Stimulated activated CD8-positive, alpha-beta memory T cell treated with anti-CD3 and anti-CD28 coated beads, Interleukin-7, amount 100 ng/mL, for 1 hour (primary cell): ENCODE measurements around the gene PRSS2.

ENCODE experiments used
- DNase-seq, 2 donors: peaks; one replicate each; pipeline ENCODE4 v3.0.0-alpha.2; 2020; ENCODE audit warnings: low read depth in 2 of 2

Gene PRSS2

DNA sequence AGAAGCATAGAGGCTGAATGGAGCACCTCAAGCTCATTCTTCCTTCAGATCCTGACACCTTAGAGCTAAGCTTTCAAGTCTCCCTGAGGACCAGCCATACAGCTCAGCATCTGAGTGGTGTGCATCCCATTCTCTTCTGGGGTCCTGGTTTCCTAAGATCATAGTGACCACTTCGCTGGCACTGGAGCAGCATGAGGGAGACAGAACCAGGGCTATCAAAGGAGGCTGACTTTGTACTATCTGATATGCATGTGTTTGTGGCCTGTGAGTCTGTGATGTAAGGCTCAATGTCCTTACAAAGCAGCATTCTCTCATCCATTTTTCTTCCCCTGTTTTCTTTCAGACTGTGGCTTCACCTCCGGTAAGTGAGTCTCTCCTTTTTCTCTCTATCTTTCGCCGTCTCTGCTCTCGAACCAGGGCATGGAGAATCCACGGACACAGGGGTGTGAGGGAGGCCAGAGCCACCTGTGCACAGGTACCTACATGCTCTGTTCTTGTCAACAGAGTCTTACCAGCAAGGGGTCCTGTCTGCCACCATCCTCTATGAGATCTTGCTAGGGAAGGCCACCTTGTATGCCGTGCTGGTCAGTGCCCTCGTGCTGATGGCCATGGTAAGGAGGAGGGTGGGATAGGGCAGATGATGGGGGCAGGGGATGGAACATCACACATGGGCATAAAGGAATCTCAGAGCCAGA is 31.0 kb downstream of the PRSS2 start:
- no peak for DNase-seq

DNA sequence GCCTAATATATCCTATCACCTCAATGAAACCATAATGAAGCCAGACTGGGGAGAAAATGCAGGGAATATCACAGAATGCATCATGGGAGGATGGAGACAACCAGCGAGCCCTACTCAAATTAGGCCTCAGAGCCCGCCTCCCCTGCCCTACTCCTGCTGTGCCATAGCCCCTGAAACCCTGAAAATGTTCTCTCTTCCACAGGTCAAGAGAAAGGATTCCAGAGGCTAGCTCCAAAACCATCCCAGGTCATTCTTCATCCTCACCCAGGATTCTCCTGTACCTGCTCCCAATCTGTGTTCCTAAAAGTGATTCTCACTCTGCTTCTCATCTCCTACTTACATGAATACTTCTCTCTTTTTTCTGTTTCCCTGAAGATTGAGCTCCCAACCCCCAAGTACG is 31.5 kb downstream of the PRSS2 start:
- no peak for DNase-seq

DNA sequence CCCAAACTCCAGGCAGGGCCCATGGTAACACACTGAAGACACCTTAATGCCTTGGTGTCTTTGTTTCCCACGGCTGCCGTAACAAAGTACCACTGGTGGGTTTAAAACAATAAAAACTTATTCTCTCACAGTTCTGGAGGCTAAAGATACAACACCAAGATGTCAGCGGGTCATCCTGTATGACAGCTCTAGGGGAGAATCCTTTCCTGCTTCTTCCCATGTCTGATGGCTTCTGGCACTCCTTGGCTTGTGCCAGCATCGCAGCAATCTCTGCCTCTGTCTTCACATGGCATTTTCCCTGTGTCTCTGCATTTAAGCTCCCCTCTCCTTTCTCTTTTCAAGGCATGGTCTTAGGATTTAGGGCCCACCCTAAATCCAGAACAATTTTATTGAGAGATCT is 33.1 kb downstream of the PRSS2 start:
- DNase-seq, result no peak

DNA sequence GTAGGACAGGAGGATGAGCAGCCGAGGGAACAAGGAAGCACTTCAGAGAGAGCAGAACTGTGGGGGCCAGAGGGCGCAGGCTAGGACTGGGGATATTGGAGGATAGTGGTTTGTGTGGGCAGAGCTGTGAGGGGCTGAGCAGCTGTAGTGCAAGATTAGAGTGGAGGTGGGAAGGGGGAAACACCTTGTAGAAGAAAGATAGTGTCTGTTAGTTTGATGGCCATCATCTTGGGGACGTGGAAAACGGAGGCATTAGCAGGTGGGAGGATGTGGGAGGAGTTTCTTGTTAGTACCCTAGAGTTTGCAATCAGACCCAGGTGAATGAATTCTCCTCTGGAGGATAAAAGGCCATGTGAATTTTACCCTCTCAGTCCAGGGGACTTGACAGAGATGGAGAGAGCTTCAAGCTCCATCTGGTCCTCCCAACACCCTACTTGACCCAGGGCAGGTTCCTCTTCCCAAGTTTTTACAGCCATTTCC is 34.0 kb downstream of the PRSS2 start:
- no peak for DNase-seq

DNA sequence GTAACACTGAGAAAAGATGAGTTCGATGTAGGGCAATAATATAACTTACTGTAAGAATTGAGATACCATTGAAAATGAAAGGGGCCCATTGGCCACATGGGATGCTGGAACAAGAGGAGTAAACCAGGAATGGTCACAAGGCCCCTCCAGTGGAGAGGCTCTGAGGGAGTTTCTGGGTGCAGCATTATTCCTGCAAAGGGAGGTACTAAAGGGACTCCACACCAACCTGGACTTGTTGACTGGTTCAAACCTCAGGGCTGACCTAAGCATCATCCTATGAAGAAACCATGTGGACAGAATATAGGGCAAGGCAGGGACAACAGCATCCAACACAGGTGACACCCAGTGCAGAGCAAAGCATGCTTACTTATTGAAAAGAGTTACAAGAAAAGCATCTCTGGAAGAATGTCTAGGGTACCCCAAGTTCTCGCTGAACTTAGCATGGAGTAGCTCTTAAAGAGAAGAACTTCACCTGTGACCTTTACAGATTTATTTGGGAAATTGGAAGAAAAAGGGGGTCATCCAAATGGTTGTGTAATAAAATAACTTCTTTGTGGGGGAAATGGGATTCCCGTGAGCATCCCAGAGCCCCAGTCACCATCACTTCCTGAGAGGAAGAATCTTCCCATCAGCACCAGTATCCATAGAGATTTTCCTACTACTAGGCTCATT is 34.7 kb downstream of the PRSS2 start:
- DNase-seq, result no peak

DNA sequence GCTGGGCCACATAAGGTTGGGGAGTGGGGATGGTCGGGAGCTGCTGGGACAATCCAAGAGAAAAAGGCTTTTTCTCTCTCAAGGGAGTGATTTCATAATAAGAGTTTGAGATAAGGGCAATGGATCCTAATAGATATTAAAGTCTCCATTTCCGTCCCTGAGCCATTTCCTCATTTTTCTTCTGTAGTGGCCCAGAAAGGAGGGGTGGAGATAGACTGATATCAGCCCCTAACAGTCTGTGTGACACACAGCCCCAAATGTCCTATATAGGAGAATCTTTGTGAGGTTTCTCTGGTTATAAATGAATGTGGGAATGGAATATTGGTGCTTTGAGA is 35.2 kb downstream of the PRSS2 start:
- no peak for DNase-seq

DNA sequence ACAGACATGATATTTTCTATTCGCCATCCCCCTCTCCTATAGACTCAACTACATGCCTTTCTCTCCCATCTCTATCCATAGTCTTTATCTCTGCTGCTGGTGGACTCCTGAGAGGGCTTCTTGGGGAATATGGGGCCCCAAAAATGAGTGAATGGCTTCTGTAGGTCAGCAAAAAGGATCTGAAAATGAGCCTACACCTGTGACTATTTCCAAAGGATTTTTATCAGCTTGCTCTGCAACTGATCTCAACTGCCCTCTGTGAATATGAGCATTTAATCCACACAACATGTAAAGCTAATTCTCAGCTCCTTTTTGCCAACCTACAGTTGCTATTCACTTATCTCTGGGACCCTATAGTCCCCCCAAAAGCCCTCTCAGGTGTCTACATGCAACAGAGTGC is 36.2 kb downstream of the PRSS2 start:
- DNase-seq, result no peak

DNA sequence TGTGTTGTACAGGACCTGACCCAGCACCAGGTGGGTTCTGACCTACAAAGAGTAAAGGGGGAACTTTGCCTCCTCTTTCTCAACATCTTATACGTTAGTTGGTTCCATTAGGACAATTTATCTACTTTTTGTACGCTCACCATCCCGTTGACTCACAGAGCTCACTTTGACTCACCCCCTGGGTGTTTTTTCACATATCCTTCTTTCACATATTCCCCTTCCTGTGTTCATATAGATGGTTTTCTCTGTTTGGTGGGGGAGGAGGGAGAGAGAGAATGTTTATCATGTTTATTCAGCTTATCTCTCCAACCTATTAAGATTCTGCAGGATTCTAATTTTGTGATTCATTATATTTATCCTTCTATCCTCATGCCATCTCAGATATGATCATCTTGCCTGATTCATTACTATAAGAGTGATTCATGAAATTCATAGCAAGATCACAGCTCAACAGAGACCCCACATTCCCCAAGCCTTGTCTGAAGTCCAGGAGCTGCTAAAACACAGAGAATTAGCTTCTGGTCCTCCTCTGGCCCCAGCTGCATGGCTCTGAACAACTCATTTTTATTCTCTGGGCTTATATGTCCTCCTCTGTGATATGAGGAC is 37.2 kb downstream of the PRSS2 start:
- no peak for DNase-seq

DNA sequence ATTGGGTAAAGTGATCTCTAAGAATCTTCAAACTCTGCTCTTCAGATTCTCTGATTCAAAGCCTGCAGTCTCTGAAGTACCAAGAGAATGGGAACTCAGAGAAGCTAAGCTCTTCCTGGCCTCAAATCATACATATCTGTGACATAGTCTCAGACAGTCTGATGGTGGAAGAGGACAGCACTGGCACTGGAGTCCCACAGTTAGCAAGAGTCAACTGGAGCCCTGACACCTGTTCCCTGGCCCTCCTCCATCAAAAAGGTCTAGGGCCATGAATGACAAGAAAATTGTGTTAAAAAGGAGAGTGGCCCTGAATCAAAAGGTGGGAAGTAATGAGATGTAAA is 37.7 kb downstream of the PRSS2 start:
- no peak for DNase-seq

DNA sequence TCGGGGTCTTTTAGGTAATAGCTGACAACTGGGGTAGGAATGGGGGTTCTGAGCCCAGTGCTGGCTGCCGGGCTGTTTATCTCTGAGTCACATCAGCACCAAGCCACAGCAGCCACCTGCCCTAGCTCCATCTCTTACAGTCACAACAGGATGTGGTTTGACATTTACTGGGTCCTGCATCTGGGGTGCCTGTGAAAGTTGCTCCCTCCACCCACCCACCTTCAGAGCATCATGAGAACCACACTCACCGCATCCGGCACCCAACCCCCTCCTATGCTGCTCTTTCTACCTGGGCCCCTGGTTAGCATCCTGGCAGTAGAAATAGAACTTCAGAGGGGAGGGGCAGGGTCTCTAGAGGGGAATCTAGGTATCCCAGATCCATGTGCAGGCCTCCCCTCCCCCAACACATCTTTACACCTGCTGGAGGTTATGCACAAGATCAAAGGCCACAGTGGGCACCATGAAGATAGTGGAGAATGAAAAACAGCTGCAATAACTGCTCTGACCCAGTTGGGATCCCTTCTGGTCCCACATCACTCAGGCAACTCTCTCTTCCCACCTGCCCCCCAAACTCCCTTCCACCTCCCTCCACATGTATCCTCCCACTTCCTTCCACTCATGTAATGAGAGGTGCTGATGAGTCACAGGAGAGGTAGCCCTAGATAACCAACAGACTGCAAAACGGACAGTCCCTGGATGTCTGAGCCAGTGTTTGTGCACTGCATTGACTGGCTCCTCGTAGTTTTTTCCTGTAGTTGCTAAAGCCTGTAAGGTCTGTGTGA is 38.2 kb downstream of the PRSS2 start:
- peak; percentile 79 to 88 for DNase-seq

DNA sequence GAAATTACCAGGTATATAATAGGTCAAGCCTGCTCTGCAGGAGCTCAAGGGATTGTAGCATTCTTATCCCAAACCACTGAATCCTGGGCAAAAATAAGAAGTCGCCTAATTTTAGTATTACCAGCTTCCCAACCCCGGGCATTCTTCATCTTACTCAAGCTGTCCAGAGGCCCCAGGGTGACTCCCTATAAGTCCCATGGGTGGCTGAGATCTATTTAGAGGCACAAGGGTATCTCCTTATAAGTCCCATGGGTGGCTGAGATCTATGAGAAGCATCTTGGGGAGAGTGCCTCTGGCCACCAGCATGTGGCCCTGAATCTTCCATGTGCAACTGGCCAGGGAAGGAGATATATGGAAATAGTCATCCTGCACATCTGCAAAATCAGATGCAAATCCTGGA is 38.9 kb downstream of the PRSS2 start:
- DNase-seq, result no peak

DNA sequence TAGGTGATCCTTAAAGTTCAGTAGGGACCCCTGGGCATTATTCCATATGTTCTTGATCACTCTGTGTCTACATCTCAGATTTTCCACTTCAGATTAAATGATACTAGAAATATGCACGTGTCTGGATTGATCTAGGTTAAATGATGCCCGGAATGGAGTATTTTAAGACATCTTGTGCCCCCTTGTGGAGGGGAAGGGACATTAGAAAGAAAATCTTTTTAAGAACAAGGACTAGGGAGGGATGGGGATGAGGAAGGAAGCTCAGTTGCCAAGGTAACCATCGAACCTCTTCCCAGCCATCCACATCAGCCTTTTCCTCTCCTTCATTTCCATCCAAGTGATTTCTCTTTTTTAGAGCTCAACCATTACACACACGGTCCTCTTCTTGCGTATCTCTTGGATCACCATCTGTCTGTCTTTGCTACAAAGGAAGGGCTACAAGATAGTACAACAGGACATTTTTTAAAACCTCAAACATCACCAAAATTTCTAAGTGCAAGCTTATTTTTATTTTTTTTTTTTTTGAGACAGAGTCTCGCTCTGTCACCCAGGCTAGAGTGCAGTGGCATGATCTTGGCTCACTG is 40.5 kb downstream of the PRSS2 start:
- DNase-seq, result no peak

DNA sequence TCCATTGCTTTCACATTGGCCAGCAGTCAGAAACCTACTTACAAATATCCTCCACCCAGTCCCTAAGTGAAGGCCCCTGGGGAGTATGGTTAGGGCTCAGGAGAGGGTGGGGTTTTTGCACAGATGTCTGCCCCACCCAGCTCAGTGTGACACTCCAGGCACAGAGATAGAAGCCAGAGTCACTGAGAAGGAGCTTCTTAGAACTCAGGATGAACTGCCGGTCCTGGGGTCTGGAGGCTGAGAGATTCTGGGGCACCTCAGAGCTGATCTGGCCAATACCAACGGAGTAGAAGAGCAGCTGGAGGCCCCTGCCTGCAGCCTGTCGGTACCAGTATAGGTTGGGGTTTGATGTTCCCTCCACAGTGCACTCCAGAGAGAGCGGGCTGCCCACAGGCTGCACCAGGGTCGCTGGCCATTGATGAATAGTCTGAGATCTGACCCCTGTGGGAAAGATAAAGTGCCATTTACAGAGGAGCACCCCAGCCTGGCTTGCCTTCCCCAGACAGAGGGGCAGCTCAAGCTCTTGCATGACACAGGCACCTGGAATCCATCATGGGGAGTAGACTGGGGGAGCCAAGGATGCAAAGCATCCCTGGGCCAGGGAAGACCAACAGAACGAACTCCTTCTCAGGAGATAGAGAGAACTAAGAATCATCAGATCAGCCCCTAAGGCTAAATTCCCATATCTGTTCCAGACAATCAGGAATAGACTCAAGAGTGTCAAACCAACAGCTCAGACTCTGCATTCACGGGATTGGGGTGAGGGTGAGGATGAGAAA is 41.9 kb downstream of the PRSS2 start:
- no peak for DNase-seq

DNA sequence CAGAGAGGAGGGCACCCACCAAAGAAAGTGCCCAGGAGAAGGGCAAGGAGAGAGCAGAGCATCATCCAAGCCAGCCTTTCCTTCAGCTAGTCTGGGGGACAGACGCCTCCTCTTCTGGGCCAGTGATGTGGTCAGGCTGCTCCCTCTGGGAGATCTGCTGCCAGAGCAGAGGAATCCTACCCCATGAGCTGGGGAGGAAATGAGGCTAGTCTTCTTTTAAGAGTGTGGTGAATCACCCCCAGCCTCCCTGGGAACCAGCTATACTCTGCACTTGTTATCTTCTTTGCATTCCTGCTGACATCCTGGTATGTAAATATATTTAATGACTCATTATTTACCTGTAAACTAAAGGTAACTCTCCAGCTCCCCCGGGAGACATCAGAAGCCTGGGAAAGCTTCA is 42.5 kb downstream of the PRSS2 start:
- no peak for DNase-seq

DNA sequence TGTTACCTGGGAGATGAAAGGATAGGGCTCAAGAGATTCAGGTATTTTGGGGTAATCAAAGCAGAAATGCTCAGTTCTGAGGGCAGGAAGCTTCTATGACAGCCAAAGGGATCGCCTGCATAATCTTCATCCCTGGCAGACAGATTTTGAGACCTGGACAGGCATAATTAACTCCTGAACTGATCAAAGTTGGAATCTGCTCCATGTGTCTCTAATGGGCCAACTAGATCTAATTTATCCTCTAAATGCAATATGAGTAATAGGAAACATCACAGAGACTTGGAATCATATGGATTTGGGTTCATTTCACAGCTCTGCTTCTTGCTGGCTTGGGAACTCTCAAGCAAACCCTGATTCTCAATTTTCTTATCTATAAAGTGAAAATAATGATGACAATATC is 42.9 kb downstream of the PRSS2 start:
- DNase-seq, result no peak

DNA sequence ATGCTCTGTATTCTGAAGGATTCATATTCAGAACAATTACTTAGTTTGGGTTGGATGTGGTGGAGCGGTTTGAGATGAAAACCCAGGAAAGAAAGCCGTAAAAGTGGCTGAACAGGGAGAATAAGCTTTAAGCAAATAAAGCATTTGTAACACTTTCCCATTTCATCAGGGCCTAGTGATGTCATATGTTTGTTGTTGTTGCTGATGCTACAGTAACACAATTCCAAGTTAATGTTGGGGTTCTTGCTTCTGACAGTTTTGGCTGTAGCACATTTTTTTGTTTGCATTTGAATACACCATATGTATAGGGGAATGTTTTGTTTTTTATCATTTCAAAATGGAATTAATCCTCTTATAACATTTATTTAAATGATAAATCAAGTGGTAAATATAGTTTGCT is 43.7 kb downstream of the PRSS2 start:
- no peak for DNase-seq

DNA sequence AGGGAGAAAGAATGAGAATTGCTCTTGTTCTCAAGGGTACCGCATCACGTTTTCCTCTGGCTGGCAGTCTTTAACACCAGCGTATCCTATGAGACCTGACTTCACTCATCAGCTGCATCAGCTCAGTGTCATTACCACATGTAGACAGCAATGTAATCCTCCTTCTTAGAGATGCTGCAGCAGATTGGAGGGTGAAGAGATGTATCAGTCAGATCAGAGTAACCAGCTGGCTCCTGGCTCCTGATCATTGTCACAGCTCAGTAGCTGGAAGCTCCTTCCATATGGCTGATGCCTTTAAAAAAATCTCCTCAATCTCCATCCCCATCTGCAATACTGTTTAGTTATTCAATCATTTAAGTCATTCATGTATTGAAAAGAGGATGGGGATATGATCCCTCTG is 44.4 kb downstream of the PRSS2 start:
- no peak for DNase-seq

DNA sequence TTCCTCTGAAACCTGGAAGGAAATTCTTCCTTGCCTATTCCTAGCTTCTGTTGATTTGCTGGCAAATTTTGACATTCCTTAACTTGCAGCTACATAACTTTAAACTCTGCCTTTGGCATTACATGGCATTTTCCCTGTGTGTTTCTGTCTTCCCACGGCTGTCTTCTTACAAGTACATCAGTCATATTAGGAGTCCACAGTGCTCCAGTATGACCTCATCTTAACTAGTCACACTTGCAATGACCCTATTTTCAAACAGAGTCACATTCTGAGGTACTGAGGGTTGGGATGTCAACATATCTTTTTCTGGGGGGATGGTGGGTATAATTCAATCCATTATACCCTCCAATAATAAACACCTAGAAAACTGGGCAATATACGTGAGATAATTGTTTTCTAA is 46.7 kb downstream of the PRSS2 start:
- no peak for DNase-seq

DNA sequence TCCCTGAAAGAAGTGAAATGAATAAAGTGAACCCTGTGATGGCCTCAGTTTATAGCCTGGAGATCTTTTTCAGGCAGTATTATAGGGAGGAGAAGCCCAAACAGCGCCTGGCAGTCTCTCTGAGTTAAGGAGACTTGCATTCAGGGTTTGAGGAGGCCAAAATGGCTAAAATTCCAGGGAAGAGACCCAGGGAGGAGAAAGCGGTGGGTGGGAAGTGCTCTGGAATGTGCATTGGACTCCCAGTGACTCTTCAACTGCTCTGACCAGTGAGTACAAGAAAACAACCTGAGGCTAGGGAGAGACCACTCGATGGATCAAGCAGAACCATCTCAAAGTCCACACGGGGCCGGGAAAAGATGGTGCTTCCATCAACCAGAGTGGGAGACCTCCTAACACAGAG is 48.8 kb downstream of the PRSS2 start:
- no peak for DNase-seq

DNA sequence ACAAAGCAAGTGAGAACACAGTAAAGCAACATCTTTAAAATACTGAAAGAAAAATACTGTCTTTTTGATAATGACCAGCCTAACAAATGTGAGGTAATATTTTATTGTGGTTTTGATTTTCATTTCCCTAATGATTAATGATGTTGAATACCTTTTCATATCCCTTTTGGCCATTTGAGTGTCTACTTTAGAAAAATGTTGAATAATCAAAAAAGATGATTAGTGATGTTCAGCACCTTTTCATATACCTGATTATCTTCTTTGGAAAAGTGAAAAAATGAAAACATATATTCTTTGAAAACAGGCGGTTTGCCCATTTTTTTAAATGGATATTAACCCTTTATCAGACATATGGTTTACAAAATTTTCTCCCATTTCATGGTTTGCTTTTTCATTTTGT is 51.9 kb downstream of the PRSS2 start:
- DNase-seq, result no peak
